Suprapubic skin (tissue), 3 donors: ENCODE measurements around the gene NTM.

Experiments used
- CTCF ChIP-seq, 2 donors: fragments of 200-600 bp in 1 of 2; fragments of 450-650 bp in 1 of 2; sonication (generic) in 1 of 2; IDR thresholded peaks; one replicate each; pipeline ENCODE4 v1.5.1; 2016 to 2019; ENCODE audit warnings: antibody characterized with exemption in 2 of 2, mild to moderate bottlenecking in 1 of 2, moderate library complexity in 1 of 2
- POLR2AphosphoS5 ChIP-seq, 3 donors: sonication (generic); formaldehyde crosslinking; IDR thresholded peaks; one replicate each; pipeline ENCODE4 v1.6.1; 2017; ENCODE audit warnings: antibody characterized with exemption in 3 of 3

GRCh38 chr11:131498631-131499160 lies 128.3 kb downstream of the NTM start:
- TF ChIP-seq CTCF (IDR thresholded peaks at IDR 0.05) (no peak), POLR2AphosphoS5 (IDR thresholded peaks at IDR 0.05) (no peak)
